HFF-Myc (cell line): Measurements from ENCODE around the gene MRM2.

Source experiments
- DNase-seq: peaks from one replicate; pipeline ENCODE4 v3.0.0-alpha.2; 2011; ENCODE audit warnings: low read depth; ENCODE audit errors: extremely low read depth
- H3K4me3 ChIP-seq: replicated peaks from 2 replicates; pipeline ENCODE4 v1.5.1; 2011; ENCODE audit warnings: low read depth, mild to moderate bottlenecking, control low read depth, low read length
- TF ChIP-seq, protein P1 (sequence below): IDR thresholded peaks from 2 replicates; pipeline ENCODE4 v1.5.1; 2012; ENCODE audit warnings: mild to moderate bottlenecking, low read depth, low read length, control low read depth; ENCODE audit errors: missing control alignments

Gene MRM2

DNA sequence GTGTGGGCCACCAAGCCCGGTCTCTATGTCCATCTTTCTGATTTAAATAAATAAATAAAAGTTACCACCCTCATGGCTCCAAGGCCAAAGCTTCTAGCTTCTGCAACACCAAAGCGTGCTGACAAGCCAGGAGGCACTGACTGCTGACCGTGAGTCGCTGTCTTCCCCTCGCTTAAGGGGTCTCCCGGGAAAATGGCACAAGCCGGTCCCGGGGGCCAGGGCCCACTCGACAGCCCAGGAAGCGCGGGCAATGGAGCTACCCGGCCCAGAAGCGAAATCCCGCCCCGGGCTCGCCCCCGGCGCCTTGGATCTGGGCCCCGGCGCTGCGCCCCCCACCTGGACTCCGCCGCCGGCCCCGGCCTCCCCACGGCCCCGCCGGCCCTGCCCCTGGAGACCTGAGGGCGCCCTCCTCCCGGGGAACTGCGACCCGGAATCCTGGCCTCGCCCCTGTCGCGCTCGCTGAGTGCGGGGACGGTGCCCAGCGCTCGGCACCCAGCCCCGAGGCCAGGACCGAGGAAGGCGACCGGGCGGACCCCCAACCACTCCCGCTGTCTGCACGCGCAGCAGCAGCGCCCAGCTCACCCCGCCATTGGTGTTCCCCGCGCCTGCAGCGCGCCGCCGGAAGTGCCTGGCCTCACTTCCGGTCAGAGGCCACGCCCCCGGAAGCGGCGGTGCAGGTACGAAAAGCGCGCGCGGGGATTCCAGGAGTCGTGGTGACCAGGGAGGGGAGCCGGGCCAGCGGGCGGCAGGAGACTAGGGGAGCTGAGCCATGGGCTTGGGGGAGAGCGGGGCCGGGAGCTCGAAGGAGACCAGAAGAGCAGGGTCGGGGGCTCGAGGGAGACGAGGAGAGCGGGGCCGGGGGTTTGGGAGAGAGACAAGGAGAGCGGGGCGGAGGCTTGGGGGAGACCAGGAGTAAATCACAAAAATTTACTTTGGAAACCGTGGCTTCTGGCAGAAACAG is at the start of gene MRM2, which contains the start of gene NUDT1:
TSS of gene MRM2 (minus strand) at position 626 of the 961 bp plus-strand sequence. CDS start at position 590, 36 bp downstream.
TSS of gene NUDT1 (plus strand) at position 647 of the 961 bp plus-strand sequence. CDS start 2,349 bp downstream, outside the sequence.
- H3K4me3 ChIP-seq: peak within 1 kb of the TSS; percentile 88
- no peak for DNase-seq
- TF ChIP-seq, protein P1, sequence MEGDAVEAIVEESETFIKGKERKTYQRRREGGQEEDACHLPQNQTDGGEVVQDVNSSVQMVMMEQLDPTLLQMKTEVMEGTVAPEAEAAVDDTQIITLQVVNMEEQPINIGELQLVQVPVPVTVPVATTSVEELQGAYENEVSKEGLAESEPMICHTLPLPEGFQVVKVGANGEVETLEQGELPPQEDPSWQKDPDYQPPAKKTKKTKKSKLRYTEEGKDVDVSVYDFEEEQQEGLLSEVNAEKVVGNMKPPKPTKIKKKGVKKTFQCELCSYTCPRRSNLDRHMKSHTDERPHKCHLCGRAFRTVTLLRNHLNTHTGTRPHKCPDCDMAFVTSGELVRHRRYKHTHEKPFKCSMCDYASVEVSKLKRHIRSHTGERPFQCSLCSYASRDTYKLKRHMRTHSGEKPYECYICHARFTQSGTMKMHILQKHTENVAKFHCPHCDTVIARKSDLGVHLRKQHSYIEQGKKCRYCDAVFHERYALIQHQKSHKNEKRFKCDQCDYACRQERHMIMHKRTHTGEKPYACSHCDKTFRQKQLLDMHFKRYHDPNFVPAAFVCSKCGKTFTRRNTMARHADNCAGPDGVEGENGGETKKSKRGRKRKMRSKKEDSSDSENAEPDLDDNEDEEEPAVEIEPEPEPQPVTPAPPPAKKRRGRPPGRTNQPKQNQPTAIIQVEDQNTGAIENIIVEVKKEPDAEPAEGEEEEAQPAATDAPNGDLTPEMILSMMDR: no peak

GRCh38 chr7:2290877-2291276 is 48.9 kb upstream of the MRM2 start:
- DNase-seq: no peak
- no peak overlapping the region for H3K4me3 ChIP-seq
- TF ChIP-seq, protein P1: no peak

GRCh38 chr7:2289621-2290020 is 47.6 kb upstream of the MRM2 start:
- TF ChIP-seq, protein P1: no peak
- no peak for DNase-seq
- no peak overlapping the region for H3K4me3 ChIP-seq

GRCh38 chr7:2289111-2289586 is 47.1 kb upstream of the MRM2 start:
- DNase-seq: no peak
- TF ChIP-seq, protein P1: no peak
- H3K4me3 ChIP-seq: no peak overlapping the region

- DNase-seq: no peak
- TF ChIP-seq, protein P1: no peak
- no peak overlapping the region for H3K4me3 ChIP-seq
Observed at GRCh38 chr7:2288503-2288902, 46.5 kb upstream of the MRM2 start.

DNA sequence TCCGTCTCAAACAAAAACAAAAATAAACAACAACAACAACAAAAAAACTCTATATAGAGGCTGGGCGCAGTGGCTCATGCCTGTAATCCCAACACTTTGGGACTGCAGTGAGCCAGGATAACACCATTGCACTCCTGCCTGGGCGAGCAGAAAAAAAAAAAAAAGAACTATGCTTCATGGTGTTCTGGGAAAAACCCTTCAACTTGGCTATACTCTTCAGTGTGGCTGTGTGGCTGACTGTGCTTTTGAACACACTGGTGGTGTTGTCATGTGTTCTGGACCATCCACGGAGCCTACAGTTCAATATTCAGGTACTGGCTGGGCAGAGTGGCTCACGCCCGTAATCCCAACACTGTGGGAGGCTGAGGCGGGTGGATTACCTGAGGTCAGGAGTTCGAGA is 45.7 kb upstream of the MRM2 start:
- no peak overlapping the region for H3K4me3 ChIP-seq
- TF ChIP-seq, protein P1: no peak
- no peak for DNase-seq
